DND-41 (cell line): ENCODE data around the gene COL25A1.

Experiments
- ATAC-seq: fragments of 200-7000 bp; cut with Tn5 transposase; 3 replicates; pipeline ENCODE4 v1.9.1; 2021; ENCODE audit warnings: low read depth; ENCODE audit not compliant: insufficient read depth
- DNase-seq: peaks from one replicate; pipeline ENCODE4 v3.0.0-alpha.2; 2020
- H2AFZ ChIP-seq: 2 replicates; pipeline ENCODE4 v1.6.0; 2012; ENCODE audit warnings: low read depth, low read length
- H3K27ac ChIP-seq: 2 replicates; pipeline ENCODE4 v1.5.1; 2012; ENCODE audit warnings: low read length, inconsistent platforms
- H3K27me3 ChIP-seq: fragments of 200-600 bp; sonication (generic); 2 replicates; pipeline ENCODE4 v1.6.0; 2012; ENCODE audit warnings: low read length, mild to moderate bottlenecking, inconsistent platforms; ENCODE audit not compliant: insufficient read depth, poor library complexity
- H3K36me3 ChIP-seq: 2 replicates; pipeline ENCODE4 v1.5.1; 2012; ENCODE audit warnings: low read length, inconsistent platforms; ENCODE audit not compliant: insufficient read depth
- H3K4me1 ChIP-seq: 2 replicates; pipeline ENCODE4 v1.5.1; 2012; ENCODE audit warnings: mild to moderate bottlenecking, low read length; ENCODE audit not compliant: insufficient read depth
- H3K4me2 ChIP-seq: 2 replicates; pipeline ENCODE4 v1.6.0; 2012; ENCODE audit warnings: mild to moderate bottlenecking, moderate library complexity, low read length, inconsistent platforms; ENCODE audit not compliant: insufficient read depth
- H3K4me3 ChIP-seq, 2 experiments: fragments of 200-600 bp in 1 of 2; shearing (Covaris generic) in 1 of 2; 2 replicates each; pipeline ENCODE4 v1.5.1; 2012 to 2016; ENCODE audit warnings: inconsistent platforms in 2 of 2, low read length in 2 of 2, mild to moderate bottlenecking in 2 of 2, low read depth in 1 of 2, moderate library complexity in 1 of 2
- H3K79me2 ChIP-seq: 2 replicates; pipeline ENCODE4 v1.6.0; 2012; ENCODE audit warnings: low read length, inconsistent platforms; ENCODE audit not compliant: insufficient read depth
- H3K9ac ChIP-seq: 2 replicates; pipeline ENCODE4 v1.6.0; 2012; ENCODE audit warnings: low read depth, mild to moderate bottlenecking, inconsistent platforms, low read length, moderate library complexity
- H3K9me3 ChIP-seq: 2 replicates; pipeline ENCODE4 v1.5.1; 2012; ENCODE audit warnings: low read length, moderate library complexity, mild to moderate bottlenecking, inconsistent platforms; ENCODE audit not compliant: insufficient read depth, severe bottlenecking
- H4K20me1 ChIP-seq: 2 replicates; pipeline ENCODE4 v1.6.0; 2012; ENCODE audit warnings: low read length; ENCODE audit not compliant: insufficient read depth
- CTCF ChIP-seq: IDR thresholded peaks from 2 replicates; pipeline ENCODE4 v1.5.1; 2012; ENCODE audit warnings: borderline replicate concordance, low read length, moderate library complexity, mild to moderate bottlenecking; ENCODE audit not compliant: poor library complexity, severe bottlenecking; ENCODE audit errors: extremely low read depth
- EZH2 ChIP-seq: IDR thresholded peaks from 3 replicates; pipeline ENCODE4 v1.6.1; 2012; ENCODE audit warnings: borderline replicate concordance, low read depth, mild to moderate bottlenecking, moderate library complexity, low read length, inconsistent platforms; ENCODE audit not compliant: severe bottlenecking

The COL25A1 gene

GRCh38 chr4:109010521-109010920, 291.9 kb downstream of the COL25A1 start:
- Histone ChIP-seq H3K36me3 (no peaks in the 10 kb centered on the region), H2AFZ (no peak overlapping the region), H3K4me2 (no peak overlapping the region), H4K20me1 (no peaks in the 10 kb centered on the region), H3K9ac (no peak overlapping the region), H3K27ac (no peak overlapping the region), H3K4me1 (peaks cover 11% of the 10 kb centered on the region), H3K27me3 (no peaks in the 10 kb centered on the region), H3K9me3 (no peaks in the 10 kb centered on the region), H3K4me3 (no peak overlapping the region), H3K79me2 (no peaks in the 10 kb centered on the region)
- DNase-seq = no peak
- no peak for ATAC-seq
- TF ChIP-seq CTCF (no peak), EZH2 (no peak)

- Histone ChIP-seq H3K79me2 (no peaks in the 10 kb centered on the region), H3K4me1 (peaks cover 11% of the 10 kb centered on the region), H3K9me3 (no peaks in the 10 kb centered on the region), H2AFZ (no peak overlapping the region), H4K20me1 (no peaks in the 10 kb centered on the region), H3K27me3 (no peaks in the 10 kb centered on the region), H3K27ac (no peak overlapping the region), H3K36me3 (no peaks in the 10 kb centered on the region), H3K4me2 (no peak overlapping the region), H3K9ac (no peak overlapping the region), H3K4me3 (no peak overlapping the region)
- ATAC-seq (peak; percentile 82), DNase-seq (no peak)
- TF ChIP-seq CTCF (no peak), EZH2 (no peak)
Measured at GRCh38 chr4:109009909-109010308, 292.5 kb downstream of the COL25A1 start.

DNA sequence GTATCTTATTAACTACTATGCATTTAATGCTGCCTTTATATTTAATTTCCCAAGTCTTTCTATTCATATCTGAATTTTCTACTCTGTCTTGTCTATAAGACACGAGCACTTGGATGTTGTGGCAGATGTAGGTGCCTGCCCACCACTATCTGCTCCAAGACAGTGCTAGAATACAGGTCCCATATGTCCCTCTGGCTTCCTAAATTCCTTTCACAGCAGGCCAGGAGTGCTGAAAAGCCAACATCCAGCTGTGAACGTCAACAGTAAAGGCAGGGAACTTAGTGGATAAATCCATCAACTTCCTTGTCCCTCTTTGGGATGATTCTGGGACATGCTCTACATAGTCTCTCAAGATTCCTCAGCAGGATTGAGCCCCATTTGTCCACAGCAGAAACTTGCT, 294.5 kb downstream of the COL25A1 start:
- no peak for DNase-seq
- Histone ChIP-seq H3K9me3 (no peaks in the 10 kb centered on the region), H3K36me3 (no peaks in the 10 kb centered on the region), H3K4me1 (peaks cover 11% of the 10 kb centered on the region), H3K9ac (no peak overlapping the region), H3K79me2 (no peaks in the 10 kb centered on the region), H2AFZ (no peak overlapping the region), H3K4me3 (no peak overlapping the region), H3K27me3 (no peaks in the 10 kb centered on the region), H3K27ac (no peak overlapping the region), H3K4me2 (no peak overlapping the region), H4K20me1 (no peaks in the 10 kb centered on the region)
- TF ChIP-seq EZH2 (no peak), CTCF (no peak)
- no peak for ATAC-seq

- no peak overlapping the region for H3K4me3 ChIP-seq
- no peaks in the 10 kb centered on the region for H4K20me1 ChIP-seq
- H3K4me1 ChIP-seq = peaks cover 10% of the 10 kb centered on the region
- H3K9ac ChIP-seq = no peak overlapping the region
- TF ChIP-seq CTCF (no peak), EZH2 (no peak)
- no peak for DNase-seq
- no peaks in the 10 kb centered on the region for H3K36me3 ChIP-seq
- ATAC-seq = no peak; the same call in 2 of the 3 replicates
- H3K4me2 ChIP-seq = no peak overlapping the region
- H3K27ac ChIP-seq = no peak overlapping the region
- H3K9me3 ChIP-seq = no peaks in the 10 kb centered on the region
- no peaks in the 10 kb centered on the region for H3K79me2 ChIP-seq
- no peak overlapping the region for H2AFZ ChIP-seq
- H3K27me3 ChIP-seq = no peaks in the 10 kb centered on the region
Measured at GRCh38 chr4:109005523-109005922, 296.9 kb downstream of the COL25A1 start.
